ENCODE measurements around the gene USP47.

GRCh38 chr11:12003815-12004214 lies 162.0 kb downstream of the USP47 start:
- TF ChIP-seq, protein P1, sequence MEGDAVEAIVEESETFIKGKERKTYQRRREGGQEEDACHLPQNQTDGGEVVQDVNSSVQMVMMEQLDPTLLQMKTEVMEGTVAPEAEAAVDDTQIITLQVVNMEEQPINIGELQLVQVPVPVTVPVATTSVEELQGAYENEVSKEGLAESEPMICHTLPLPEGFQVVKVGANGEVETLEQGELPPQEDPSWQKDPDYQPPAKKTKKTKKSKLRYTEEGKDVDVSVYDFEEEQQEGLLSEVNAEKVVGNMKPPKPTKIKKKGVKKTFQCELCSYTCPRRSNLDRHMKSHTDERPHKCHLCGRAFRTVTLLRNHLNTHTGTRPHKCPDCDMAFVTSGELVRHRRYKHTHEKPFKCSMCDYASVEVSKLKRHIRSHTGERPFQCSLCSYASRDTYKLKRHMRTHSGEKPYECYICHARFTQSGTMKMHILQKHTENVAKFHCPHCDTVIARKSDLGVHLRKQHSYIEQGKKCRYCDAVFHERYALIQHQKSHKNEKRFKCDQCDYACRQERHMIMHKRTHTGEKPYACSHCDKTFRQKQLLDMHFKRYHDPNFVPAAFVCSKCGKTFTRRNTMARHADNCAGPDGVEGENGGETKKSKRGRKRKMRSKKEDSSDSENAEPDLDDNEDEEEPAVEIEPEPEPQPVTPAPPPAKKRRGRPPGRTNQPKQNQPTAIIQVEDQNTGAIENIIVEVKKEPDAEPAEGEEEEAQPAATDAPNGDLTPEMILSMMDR (tag by site-specific recombination; IDR thresholded peaks at IDR 0.05): no peak
- TF ChIP-seq YY1 (tag by site-specific recombination; IDR thresholded peaks at IDR 0.05) (no peak), ZNF114 (tag by site-specific recombination; IDR thresholded peaks at IDR 0.05) (no peak), ZFP41 (tag by site-specific recombination; IDR thresholded peaks at IDR 0.05; ENCODE audit: borderline replicate concordance) (no peak)

Data from HEK293 (cell line).